Activated CD4-positive, alpha-beta T cell treated with anti-CD3 and anti-CD28 coated beads, Interleukin-2, amount 10 ng/mL, durations not matched to agents 7 days and 5 days (primary cell): ENCODE measurements around the gene TTC23L. TPM values are rescaled to one million over a fixed set of nuclear protein-coding genes. Genes with fewer than 3 reads are reported as not detected.
"Not testable (repeated sequence)": the region's sequence is repeated elsewhere in the genome, so short reads cannot be mapped to it uniquely, and the experiment has no call there.

Experiments used
- CTCF ChIA-PET: fragments of 350-600 bp; sonication (Branson Sonifier 250); formaldehyde crosslinking; loops from one replicate; lab custom pipeline; 2021; ENCODE audit warnings: antibody characterized with exemption; lab: Charles Lee
- POLR2A ChIA-PET: fragments of 350-600 bp; sonication (Branson Sonifier 250); formaldehyde crosslinking; loops from one replicate; lab custom pipeline; 2021; ENCODE audit warnings: antibody characterized with exemption; lab: Charles Lee
- DNase-seq: peaks from one replicate; pipeline ENCODE4 v3.0.0-alpha.2; 2020
- H3K27ac Mint-ChIP-seq: one replicate; pipeline ENCODE4 v1.8.0; 2021; ENCODE audit warnings: mild to moderate bottlenecking, moderate library complexity, mixed read lengths
- H3K27me3 Mint-ChIP-seq: one replicate; pipeline ENCODE4 v1.8.0; 2021; ENCODE audit warnings: mixed read lengths
- H3K36me3 Mint-ChIP-seq: one replicate; pipeline ENCODE4 v1.8.0; 2021; ENCODE audit warnings: low read depth, mixed read lengths
- H3K4me1 Mint-ChIP-seq: one replicate; pipeline ENCODE4 v1.8.0; 2021; ENCODE audit warnings: mixed read lengths
- H3K4me3 Mint-ChIP-seq: one replicate; pipeline ENCODE4 v1.8.0; 2021; ENCODE audit warnings: mild to moderate bottlenecking, moderate library complexity, mixed read lengths
- H3K9me3 Mint-ChIP-seq: one replicate; pipeline ENCODE4 v1.8.0; 2021; ENCODE audit warnings: mixed read lengths
- total RNA-seq, 2 experiments: library from RNA; stranded (reverse); gene quantifications; one replicate each; pipeline ENCODE4 v1.2.3, GENCODE V29; 2021

TTC23L gene
- total RNA-seq, 2 experiments from 2014 or later = not detected

- Mint-ChIP-seq H3K4me3 (no peak overlapping the region), H3K27ac (peak overlapping the region; percentile 68), H3K4me1 (peaks cover 41% of the 10 kb centered on the region), H3K27me3 (no peaks in the 10 kb centered on the region), H3K36me3 (peaks cover 34% of the 10 kb centered on the region), H3K9me3 (no peaks in the 10 kb centered on the region)
- ChIA-PET CTCF (interaction anchor here (1.1 to 4.5 kb wide), 4 partner anchors 13 to 27 kb away, joined by 3 to 21 read pairs (median 4); partner anchors contain the start of gene DNAJC21), POLR2A (no interaction called here)
- no peak for DNase-seq
Observed at GRCh38 chr5:34916518-34916917, 77.6 kb downstream of the TTC23L start.

- H3K4me1 Mint-ChIP-seq = peaks cover 36% of the 10 kb centered on the region
Observed at GRCh38 chr5:34918025-34918424, 79.1 kb downstream of the TTC23L start.

GRCh38 chr5:34919077-34919476 is 80.1 kb downstream of the TTC23L start:
- ChIA-PET POLR2A (no interaction called here), CTCF (interaction anchor here (4.5 kb wide), 1 partner anchor 11 kb away, joined by 21 read pairs; the partner anchor contains the start of gene DNAJC21)
- no peak overlapping the region for H3K4me3 Mint-ChIP-seq
- no peak overlapping the region for H3K27ac Mint-ChIP-seq
- H3K36me3 Mint-ChIP-seq = peaks cover 35% of the 10 kb centered on the region
- no peaks in the 10 kb centered on the region for H3K27me3 Mint-ChIP-seq
- peaks cover 35% of the 10 kb centered on the region for H3K4me1 Mint-ChIP-seq
- no peak for DNase-seq
- no peaks in the 10 kb centered on the region for H3K9me3 Mint-ChIP-seq

More at GRCh38 chr5:34918025-34918424, 79.1 kb downstream of the TTC23L start:
- ChIA-PET CTCF (interaction anchor here (1.1 to 4.5 kb wide), 3 partner anchors 12 to 39 kb away, joined by 3 to 21 read pairs (median 5); partner anchors contain the start of gene DNAJC21), POLR2A (no interaction called here)
- Mint-ChIP-seq H3K36me3 (peaks cover 34% of the 10 kb centered on the region), H3K9me3 (no peaks in the 10 kb centered on the region), H3K27ac (peak overlapping the region; percentile 17), H3K4me3 (no peak overlapping the region), H3K27me3 (no peaks in the 10 kb centered on the region)
- DNase-seq = no peak

DNA sequence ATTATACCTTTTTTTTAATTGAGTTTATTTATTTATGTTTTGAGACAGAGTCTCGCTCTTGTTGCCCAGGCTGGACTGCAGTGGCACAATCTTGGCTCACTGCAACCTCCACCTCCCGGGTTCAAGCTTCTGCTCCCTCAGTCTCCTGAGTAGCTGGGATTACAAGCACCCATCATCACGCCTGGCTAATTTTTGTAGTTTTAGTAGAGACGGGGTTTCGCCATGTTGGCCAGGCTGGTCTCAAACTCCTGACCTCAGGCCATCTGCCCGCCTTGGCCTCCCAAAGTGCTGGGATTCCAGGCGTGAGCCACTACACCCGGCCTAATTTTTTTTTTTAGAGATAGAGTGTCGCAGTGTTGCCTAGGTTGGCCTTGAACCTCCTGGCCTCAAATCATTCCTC is 84.3 kb downstream of the TTC23L start:
- H3K9me3 Mint-ChIP-seq, DNase-seq, H3K4me3 Mint-ChIP-seq, POLR2A ChIA-PET, H3K27me3 Mint-ChIP-seq: not testable (repeated sequence)
- CTCF ChIA-PET = interaction anchor here (0.7 to 1.4 kb wide), 3 partner anchors 8 to 1466 kb away, joined by 3 read pairs; partner anchors contain the start of genes BRIX1 and RAD1
- Mint-ChIP-seq H3K4me1 (peaks cover 27% of the 10 kb centered on the region), H3K27ac (peak overlapping the region; percentile 19), H3K36me3 (peaks cover 39% of the 10 kb centered on the region)

DNA sequence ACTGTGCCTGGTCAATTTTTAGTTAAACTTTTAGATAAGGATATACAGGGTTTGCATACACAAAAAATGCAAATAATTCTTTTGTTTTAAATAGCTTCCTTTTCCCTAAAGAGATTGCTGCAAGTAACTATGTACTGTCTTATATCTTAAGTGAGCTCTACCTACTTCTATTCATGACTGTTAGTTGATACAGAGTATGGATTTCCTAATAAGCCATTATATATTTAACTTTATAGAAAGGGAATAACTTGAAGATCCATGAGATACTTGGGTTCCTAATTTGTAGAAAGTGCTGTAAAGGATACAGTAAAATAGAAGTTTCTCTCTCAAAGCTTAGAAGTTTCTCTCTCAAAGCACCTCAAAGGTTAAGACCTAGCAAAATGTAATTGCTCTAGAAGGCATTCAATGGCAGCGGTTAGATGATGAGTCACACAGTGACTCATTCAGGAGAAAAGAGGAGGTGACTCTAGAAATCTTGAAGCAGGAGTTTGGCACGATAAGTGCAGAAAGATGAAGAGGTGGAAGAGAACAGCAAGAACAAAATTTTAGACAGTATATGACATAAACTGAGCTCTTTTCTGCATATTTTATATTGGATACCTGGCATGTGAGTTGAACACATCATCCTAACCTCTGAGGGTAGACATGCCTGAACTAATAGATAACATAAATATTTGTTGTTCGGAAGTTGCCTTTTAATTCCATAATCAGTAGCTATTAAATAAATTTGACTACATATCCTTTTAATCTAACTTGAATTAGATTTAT is 84.9 kb downstream of the TTC23L start:
- no peak overlapping the region for H3K4me3 Mint-ChIP-seq
- H3K4me1 Mint-ChIP-seq = peaks cover 30% of the 10 kb centered on the region
- peak overlapping the region; percentile 71 for H3K27ac Mint-ChIP-seq
- DNase-seq = peak; percentile 43
- no peaks in the 10 kb centered on the region for H3K9me3 Mint-ChIP-seq
- H3K36me3 Mint-ChIP-seq = peaks cover 39% of the 10 kb centered on the region
- CTCF ChIA-PET = interaction anchor here (1.0 to 1.4 kb wide), 3 partner anchors 9 to 16 kb away, joined by 3 to 4 read pairs (median 3); partner anchors contain the start of genes BRIX1 and RAD1
- POLR2A ChIA-PET = no interaction called here
- no peaks in the 10 kb centered on the region for H3K27me3 Mint-ChIP-seq

DNA sequence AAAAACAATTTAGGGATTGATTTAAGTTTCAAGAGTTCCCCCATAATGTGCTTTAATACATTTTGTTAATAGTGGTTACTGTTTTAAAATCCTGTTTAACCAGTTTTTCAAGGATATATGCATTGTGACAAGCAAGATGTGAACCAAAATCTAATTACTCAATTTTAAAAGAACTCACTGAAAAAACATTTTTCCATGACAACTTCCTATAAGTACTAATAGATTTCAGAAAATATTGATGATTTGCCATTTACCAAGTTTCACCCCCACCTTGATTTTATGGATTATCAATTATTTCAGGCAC is 85.5 kb downstream of the TTC23L start:
- peaks cover 33% of the 10 kb centered on the region for H3K4me1 Mint-ChIP-seq
- no peak overlapping the region for H3K27ac Mint-ChIP-seq
- no peaks in the 10 kb centered on the region for H3K27me3 Mint-ChIP-seq
- no peaks in the 10 kb centered on the region for H3K9me3 Mint-ChIP-seq
- H3K36me3 Mint-ChIP-seq = peaks cover 39% of the 10 kb centered on the region
- H3K4me3 Mint-ChIP-seq = no peak overlapping the region
- no peak for DNase-seq
- ChIA-PET POLR2A (no interaction called here), CTCF (interaction anchor here (1.1 to 1.4 kb wide), 2 partner anchors 9 to 10 kb away, joined by 3 to 4 read pairs; partner anchors contain the start of genes BRIX1 and RAD1)

- H3K4me1 Mint-ChIP-seq = peaks cover 38% of the 10 kb centered on the region
- H3K27ac Mint-ChIP-seq = no peak overlapping the region
- CTCF ChIA-PET = no interaction called here
- H3K27me3 Mint-ChIP-seq = no peaks in the 10 kb centered on the region
- H3K9me3 Mint-ChIP-seq = no peaks in the 10 kb centered on the region
- no peak overlapping the region for H3K4me3 Mint-ChIP-seq
- DNase-seq = no peak
- H3K36me3 Mint-ChIP-seq = peaks cover 29% of the 10 kb centered on the region
- POLR2A ChIA-PET = no interaction called here
Observed at GRCh38 chr5:34926318-34926888, 87.4 kb downstream of the TTC23L start.

- Mint-ChIP-seq H3K36me3 (peaks cover 23% of the 10 kb centered on the region), H3K4me1 (peaks cover 43% of the 10 kb centered on the region), H3K27me3 (no peaks in the 10 kb centered on the region), H3K4me3 (no peak overlapping the region), H3K27ac (no peak overlapping the region), H3K9me3 (no peaks in the 10 kb centered on the region)
- ChIA-PET CTCF (no interaction called here), POLR2A (no interaction called here)
- DNase-seq = no peak
Observed at GRCh38 chr5:34927785-34928184, 88.8 kb downstream of the TTC23L start.

DNA sequence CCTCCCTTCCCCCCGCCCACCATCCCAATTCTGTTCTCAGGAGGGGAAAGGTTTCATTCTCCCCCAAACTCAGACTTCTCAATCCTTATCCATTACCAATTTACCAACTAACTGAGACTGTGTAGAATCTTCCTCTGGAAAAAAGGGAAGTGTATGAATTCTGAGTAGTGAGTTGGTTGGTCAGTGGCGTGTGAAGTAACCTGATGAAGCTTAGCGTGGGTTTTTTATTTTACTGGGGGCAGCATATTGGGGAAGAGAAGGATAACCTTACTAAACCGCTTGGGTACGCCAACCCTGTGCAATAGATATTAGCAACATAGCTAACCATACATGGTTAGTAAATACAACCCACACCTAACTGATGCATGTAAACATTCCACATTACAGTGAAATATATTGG is 89.3 kb downstream of the TTC23L start:
- CTCF ChIA-PET = interaction anchor here (2.7 kb wide), 1 partner anchor 12 kb away, joined by 21 read pairs; the partner anchor contains the start of genes BRIX1 and RAD1
- Mint-ChIP-seq H3K36me3 (peaks cover 22% of the 10 kb centered on the region), H3K27ac (no peak overlapping the region), H3K9me3 (no peaks in the 10 kb centered on the region), H3K4me3 (peak overlapping the region; percentile 84), H3K4me1 (peaks cover 43% of the 10 kb centered on the region), H3K27me3 (no peaks in the 10 kb centered on the region)
- POLR2A ChIA-PET = no interaction called here
- no peak for DNase-seq

- POLR2A ChIA-PET = interaction anchor here (1.0 to 1.8 kb wide), 2 partner anchors 10 to 14 kb away, joined by 3 to 10 read pairs; partner anchors contain the start of genes BRIX1 and RAD1
- peaks cover 22% of the 10 kb centered on the region for H3K36me3 Mint-ChIP-seq
- H3K4me1 Mint-ChIP-seq = peaks cover 40% of the 10 kb centered on the region
- H3K4me3 Mint-ChIP-seq = peak within 1 kb of the TSS; percentile 98
- no peaks in the 10 kb centered on the region for H3K27me3 Mint-ChIP-seq
- CTCF ChIA-PET = interaction anchor here (1.1 to 2.7 kb wide), 4 partner anchors 11 to 32 kb away, joined by 3 to 21 read pairs (median 6); partner anchors contain the start of genes BRIX1 and RAD1
- H3K9me3 Mint-ChIP-seq = no peaks in the 10 kb centered on the region
- peak within 1 kb of the TSS; percentile 96 for H3K27ac Mint-ChIP-seq
- DNase-seq = peak; percentile 96
Observed at GRCh38 chr5:34929134-34929719, 90.3 kb downstream of the TTC23L start, which contains the start of gene DNAJC21. Gene DNAJC21, plus strand, starts transcription at chr5:34929559. Its CDS starts 261 bp downstream, at chr5:34929820.

GRCh38 chr5:34929720-34930461 is 90.9 kb downstream of the TTC23L start:
- peak; percentile 86 for DNase-seq
- no peaks in the 10 kb centered on the region for H3K27me3 Mint-ChIP-seq
- H3K36me3 Mint-ChIP-seq = peaks cover 20% of the 10 kb centered on the region
- H3K27ac Mint-ChIP-seq = peak overlapping the region; percentile 96
- peaks cover 38% of the 10 kb centered on the region for H3K4me1 Mint-ChIP-seq
- CTCF ChIA-PET = interaction anchor here (1.1 to 2.7 kb wide), 6 partner anchors 9 to 32 kb away, joined by 3 to 21 read pairs (median 4); partner anchors contain the start of genes BRIX1 and RAD1
- no peaks in the 10 kb centered on the region for H3K9me3 Mint-ChIP-seq
- POLR2A ChIA-PET = interaction anchor here (1.0 to 1.8 kb wide), 2 partner anchors 10 to 15 kb away, joined by 3 to 10 read pairs; partner anchors contain the start of genes BRIX1 and RAD1
- H3K4me3 Mint-ChIP-seq = peak overlapping the region; percentile 98
